ENCODE data around the gene GOLGA8O.
"Not testable (repeated sequence)": the region's sequence is repeated elsewhere in the genome, so short reads cannot be mapped to it uniquely, and the experiment has no call there.

Gene GOLGA8O, protein sequence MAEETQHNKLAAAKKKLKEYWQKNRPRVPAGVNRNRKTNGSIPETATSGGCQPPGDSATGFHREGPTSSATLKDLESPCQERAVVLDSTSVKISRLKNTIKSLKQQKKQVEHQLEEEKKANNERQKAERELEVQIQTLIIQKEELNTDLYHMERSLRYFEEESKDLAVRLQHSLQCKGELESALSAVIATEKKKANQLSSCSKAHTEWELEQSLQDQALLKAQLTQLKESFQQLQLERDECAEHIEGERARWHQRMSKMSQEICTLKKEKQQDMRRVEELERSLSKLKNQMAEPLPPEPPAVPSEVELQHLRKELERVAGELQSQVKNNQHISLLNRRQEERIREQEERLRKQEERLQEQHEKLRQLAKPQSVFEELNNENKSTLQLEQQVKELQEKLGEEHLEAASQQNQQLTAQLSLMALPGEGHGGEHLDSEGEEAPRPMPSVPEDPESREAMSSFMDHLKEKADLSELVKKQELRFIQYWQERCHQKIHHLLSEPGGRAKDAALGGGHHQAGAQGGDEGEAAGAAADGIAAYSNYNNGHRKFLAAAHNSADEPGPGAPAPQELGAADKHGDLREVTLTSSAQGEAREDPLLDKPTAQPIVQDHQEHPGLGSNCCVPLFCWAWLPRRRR

DNA sequence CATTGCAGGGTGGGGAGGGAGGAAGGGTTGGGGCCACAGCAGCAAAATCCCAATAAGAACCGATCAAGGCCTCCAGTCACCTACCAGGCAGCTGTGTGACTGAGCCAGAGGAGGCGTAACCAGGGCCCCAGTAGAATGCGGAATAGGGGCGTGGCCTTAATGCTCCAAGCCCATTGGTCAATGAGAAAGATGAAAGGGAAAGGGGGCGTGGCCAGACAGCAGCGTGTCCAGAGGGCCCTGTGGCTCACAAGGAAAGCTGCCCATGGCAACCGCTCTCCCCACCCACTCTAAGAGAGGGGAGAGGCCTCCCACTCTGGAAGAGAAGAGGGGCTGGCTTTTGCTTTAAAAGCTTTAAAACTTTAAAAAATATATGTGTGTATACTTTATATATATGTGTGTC, at the start of gene GOLGA8O:
Gene GOLGA8O, minus strand, starts transcription at position 101 of the 400 bp plus-strand sequence. Its CDS starts 98 bp downstream, at position 3.
- not testable (repeated sequence) for H3K27ac ChIP-seq, H3K4me3 ChIP-seq

- not testable (repeated sequence) for H3K27ac ChIP-seq, H3K4me3 ChIP-seq
Measured at GRCh38 chr15:32504152-32504811, 48.8 kb upstream of the GOLGA8O start.

DNA sequence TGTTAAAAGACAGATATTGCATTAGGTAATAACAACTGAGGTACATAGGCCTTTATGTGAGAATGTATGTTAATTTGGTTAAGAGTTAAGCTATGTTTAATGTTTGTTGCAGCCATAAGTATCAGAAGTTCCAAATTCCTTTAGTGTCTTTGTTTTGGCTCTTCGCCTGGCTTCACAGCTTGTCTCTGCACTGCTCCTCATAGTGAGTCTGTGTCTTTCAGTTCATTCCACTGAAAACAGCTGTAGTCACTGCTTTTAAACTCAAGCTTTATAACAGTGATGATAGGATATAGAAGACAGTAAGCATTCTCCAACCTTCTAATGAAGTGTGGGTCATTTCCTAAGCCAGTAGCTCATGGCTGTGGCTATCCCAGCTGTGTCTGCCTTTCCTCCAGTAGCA, 47.5 kb upstream of the GOLGA8O start:
- H3K4me3 ChIP-seq, H3K27ac ChIP-seq: not testable (repeated sequence)

- not testable (repeated sequence) for H3K4me3 ChIP-seq, H3K27ac ChIP-seq
Measured at GRCh38 chr15:32492768-32493167, 37.3 kb upstream of the GOLGA8O start.

DNA sequence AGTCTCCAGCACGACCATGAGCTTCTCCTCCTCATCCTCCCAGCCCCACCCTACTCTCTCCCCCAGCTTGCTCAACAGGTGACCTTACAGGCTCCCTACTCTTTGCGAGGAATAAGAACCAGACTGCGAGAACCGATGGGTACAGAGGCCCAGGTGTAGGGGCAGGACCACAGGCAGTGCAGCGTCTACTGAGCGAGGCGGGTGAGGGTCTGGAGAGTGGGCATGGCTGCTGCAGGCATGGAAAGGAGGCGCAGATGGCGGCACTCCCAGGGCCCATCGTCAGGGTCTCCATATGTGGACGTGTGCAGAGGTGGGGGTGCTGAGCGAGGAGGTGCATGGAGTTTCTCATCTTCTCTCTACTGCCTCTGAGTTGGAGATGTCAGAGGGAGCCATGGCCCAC, 31.0 kb upstream of the GOLGA8O start:
- not testable (repeated sequence) for H3K4me3 ChIP-seq, H3K27ac ChIP-seq

DNA sequence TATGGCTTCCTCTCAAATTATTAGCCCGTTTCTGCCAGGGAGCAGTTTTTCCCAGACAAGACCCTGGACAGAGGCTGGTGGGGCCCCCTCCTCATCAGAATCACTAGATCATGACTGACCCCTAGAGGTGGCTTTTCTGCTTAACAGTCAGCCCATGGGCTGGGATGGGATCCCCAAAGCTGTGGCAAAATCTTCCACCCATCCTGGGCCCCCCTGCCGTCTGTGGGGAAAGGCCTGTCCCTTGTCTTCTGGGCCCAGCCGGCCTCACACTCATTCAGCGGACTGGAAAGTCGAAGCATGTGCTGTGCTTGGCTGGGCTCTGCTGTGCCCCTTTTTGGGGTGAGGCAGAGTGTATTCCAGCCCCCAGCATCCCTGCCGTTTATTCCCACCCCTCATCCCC, 27.9 kb upstream of the GOLGA8O start:
- H3K27ac ChIP-seq = not testable (repeated sequence)

GRCh38 chr15:32481683-32482082, 26.2 kb upstream of the GOLGA8O start:
- not testable (repeated sequence) for H3K4me3 ChIP-seq, H3K27ac ChIP-seq

More for the DNA sequence above, 27.9 kb upstream of the GOLGA8O start:
- H3K4me3 ChIP-seq = not testable (repeated sequence)

GRCh38 chr15:32468076-32468475, 12.6 kb upstream of the GOLGA8O start:
- H3K27ac ChIP-seq, H3K4me3 ChIP-seq: not testable (repeated sequence)

- not testable (repeated sequence) for H3K27ac ChIP-seq, H3K4me3 ChIP-seq
Measured at GRCh38 chr15:32440445-32440977, 14.9 kb downstream of the GOLGA8O start.

DNA sequence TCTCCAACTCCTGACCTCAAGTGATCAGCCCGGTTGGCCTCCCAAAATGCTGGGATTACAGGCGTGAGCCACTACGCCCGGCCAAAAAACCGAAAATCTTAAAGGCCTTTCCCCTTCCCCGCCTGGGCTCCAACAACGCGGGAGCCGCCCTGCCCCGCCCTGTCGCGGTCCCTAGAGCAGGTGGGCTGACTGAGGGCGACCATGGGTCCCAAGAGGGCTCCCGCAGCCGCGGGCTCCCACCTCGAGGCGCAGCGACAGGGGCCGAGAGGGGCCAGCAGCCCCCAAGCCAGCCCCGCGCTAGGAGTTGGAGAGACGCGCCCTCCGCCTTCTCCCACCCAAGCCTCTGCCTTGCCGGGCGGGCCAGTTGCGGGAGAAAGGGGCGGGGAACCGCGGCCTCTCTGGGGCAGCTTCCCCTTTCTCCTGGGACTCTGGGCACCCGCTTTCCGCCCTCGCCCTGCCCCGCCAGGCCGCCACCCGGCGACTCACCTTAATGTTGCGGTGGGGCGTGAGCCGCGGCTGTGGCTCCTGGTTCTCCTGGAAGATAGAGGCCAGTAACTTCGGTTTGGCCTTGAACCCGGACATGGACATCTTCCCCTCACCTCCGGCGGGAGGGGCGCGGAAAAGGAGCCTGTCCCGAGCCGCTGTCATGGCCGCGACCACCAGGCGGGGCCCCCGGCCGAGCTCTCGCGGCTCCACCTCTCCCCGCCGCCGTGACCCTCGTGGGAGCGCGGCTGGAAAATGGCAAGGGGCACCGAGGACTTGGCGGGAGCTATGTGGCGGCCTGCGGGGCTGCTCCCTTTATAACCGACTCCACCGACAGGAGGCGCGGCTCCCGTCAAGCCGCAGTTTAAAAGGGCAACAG, 21.1 kb downstream of the GOLGA8O start:
- H3K4me3 ChIP-seq, H3K27ac ChIP-seq: not testable (repeated sequence)

DNA sequence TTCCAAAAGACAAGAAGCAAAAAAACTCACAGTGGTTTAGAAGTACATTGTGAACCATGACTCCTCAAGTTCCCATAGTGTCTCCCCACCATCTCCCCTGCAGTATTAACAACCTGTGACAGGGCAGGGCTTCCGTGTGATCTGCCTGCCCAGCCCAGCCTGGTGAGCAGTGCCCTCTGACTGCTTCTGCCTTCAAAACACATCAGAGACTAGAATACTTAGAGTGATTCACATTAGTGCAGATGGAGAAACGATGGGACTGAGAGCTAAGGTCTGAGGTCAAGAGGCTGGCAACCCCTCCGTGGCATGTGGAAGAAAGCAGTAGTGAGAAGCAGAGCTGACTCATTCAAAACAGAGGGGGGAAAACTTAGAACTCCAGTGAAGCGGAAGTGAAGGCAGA, 27.8 kb downstream of the GOLGA8O start:
- not testable (repeated sequence) for H3K27ac ChIP-seq

GRCh38 chr15:32426511-32426910, 28.9 kb downstream of the GOLGA8O start:
- H3K4me3 ChIP-seq, H3K27ac ChIP-seq: not testable (repeated sequence)

More for the DNA sequence above, 27.8 kb downstream of the GOLGA8O start:
- H3K4me3 ChIP-seq = not testable (repeated sequence)

DNA sequence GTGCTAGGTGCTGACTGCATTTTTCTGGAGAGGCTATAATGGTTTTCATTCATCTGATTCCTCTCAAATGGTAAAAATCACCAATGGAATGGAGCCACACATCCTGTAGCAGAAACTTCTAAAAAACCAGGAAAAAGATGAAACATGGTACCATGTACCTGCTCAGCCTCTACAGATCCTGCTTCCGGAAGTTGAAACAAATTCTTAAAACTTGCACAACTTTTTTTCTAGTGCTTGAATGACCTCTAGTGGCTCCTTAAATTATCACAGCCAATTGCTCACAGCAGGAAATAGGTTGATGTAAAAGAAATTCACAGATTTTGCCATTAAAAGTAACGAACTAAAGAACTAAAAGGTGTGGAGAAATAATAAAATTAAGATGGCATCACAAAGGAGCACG, 47.5 kb downstream of the GOLGA8O start:
- H3K4me3 ChIP-seq, H3K27ac ChIP-seq: not testable (repeated sequence)

DNA sequence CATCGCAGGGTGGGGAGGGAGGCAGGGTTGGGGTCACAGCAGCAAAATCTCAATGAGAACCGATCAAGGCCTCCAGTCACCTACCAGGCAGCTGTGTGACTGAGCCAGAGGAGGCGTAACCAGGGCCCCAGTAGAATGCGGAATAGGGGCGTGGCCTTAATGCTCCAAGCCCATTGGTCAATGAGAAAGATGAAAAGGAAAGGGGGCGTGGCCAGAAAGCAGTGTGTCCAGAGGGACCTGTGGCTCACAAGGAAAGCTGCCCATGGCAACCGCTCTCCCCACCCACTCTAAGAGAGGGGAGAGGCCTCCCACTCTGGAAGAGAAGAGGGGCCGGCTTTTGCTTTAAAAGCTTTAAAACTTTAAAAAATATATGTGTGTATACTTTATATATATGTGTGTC, 52.2 kb downstream of the GOLGA8O start, which contains the start of gene GOLGA8K:
Gene GOLGA8K, minus strand, starts transcription at position 101 of the 400 bp plus-strand sequence. Its CDS starts 98 bp downstream, at position 3.
- H3K27ac ChIP-seq, H3K4me3 ChIP-seq: not testable (repeated sequence)

DNA sequence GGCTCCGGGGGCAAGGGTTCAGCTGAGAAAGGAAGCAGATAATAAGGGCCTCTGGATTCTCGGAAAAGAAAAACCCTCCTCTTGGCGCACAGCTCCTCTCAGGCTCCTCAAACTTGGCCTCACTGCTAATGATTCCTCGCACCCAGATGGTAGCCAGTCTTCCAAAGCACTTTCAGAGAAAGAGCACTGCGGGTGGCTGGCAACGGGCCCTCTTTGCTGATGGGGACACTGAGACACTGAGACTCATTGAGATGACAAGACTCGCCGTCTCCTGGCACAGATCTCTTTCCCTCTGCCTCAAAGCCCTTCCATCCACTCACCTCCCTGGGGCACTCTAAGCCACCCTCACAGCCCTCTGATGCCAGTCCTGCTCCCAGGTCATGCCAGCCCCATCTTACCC, 58.9 kb downstream of the GOLGA8O start:
- H3K27ac ChIP-seq, H3K4me3 ChIP-seq: not testable (repeated sequence)

Data from skin epidermis (tissue), 12 donors.